H1 (cell line): Measurements from ENCODE around the gene TMEM187. TPM values are rescaled to one million over a fixed set of nuclear protein-coding genes. Genes with fewer than 3 reads are reported as not detected.

Experiments used
- CHD7 ChIP-seq: fragments of 300-600 bp; sonication (generic); IDR thresholded peaks from 2 replicates; pipeline ENCODE4 v1.7.1; 2012; ENCODE audit warnings: low read length, moderate library complexity, mild to moderate bottlenecking, inconsistent platforms; ENCODE audit not compliant: insufficient replicate concordance
- polyA plus RNA-seq, 7 experiments: library from polyadenylated mRNA; depleted of rRNA in 3 of 7; stranded (reverse) in 5 of 7; unstranded in 2 of 7; fragments of >200 nt in 5 of 7; fragments of 200-250 nt in 2 of 7; gene quantifications; 1 replicate in 5 of 7; 2 replicates in 1 of 7; 4 replicates in 1 of 7; pipeline versions ENCODE4 v1.2.1 to v1.2.3, GENCODE V29; 2011 to 2013; ENCODE audit warnings: missing spikeins in 2 of 7, mixed read lengths in 2 of 7
- total RNA-seq: library from RNA; stranded (reverse); fragmentation: NEBNext Ultra II Directional; extraction: Animal tissue kit (Norgen Biotek cat#: 25700); gene quantifications from 2 replicates; pipeline ENCODE4 v1.2.1, GENCODE V29; 2021

TMEM187 gene
- total and polyA plus RNA-seq, 2 of the 8 experiments (the other 6 are each of a cell fraction or from before 2014, with no cell fraction given) = 5.0 to 14.5 TPM

- no peak for TF ChIP-seq CHD7
- TF ChIP-seq, all 59 proteins: peak for 1
Observed at GRCh38 chrX:153941336-153942252, 31.0 kb upstream of the TMEM187 start (continued).
